Measurements from ENCODE around the gene FLRT2.

The FLRT2 gene

GRCh38 chr14:85601690-85602089 is 71.7 kb downstream of the FLRT2 start:
- DNase-seq, result no peak

- DNase-seq, result no peak
These were observed 72.4 kb downstream of the FLRT2 start for GRCh38 chr14:85602345-85602744.

GRCh38 chr14:85604021-85604420 is 74.1 kb downstream of the FLRT2 start:
- no peak for DNase-seq

- DNase-seq, result no peak
These were observed 74.8 kb downstream of the FLRT2 start for GRCh38 chr14:85604714-85605113.

GRCh38 chr14:85607651-85608081 is 77.7 kb downstream of the FLRT2 start:
- DNase-seq, result no peak

GRCh38 chr14:85613496-85613895 is 83.6 kb downstream of the FLRT2 start:
- no peak for DNase-seq

- no peak for DNase-seq
These were observed 86.5 kb downstream of the FLRT2 start for GRCh38 chr14:85616386-85616885.

GRCh38 chr14:85616886-85617285 is 86.9 kb downstream of the FLRT2 start:
- DNase-seq, result no peak

GRCh38 chr14:85617791-85618190 is 87.8 kb downstream of the FLRT2 start:
- no peak for DNase-seq

GRCh38 chr14:85618390-85618789 is 88.4 kb downstream of the FLRT2 start:
- no peak for DNase-seq

GRCh38 chr14:85618978-85619377 is 89.0 kb downstream of the FLRT2 start:
- DNase-seq, result no peak

GRCh38 chr14:85619851-85620250 is 89.9 kb downstream of the FLRT2 start:
- no peak for DNase-seq

GRCh38 chr14:85620947-85621346 is 91.0 kb downstream of the FLRT2 start:
- no peak for DNase-seq

- DNase-seq, result no peak
These were observed 92.2 kb downstream of the FLRT2 start for GRCh38 chr14:85622106-85622505.

- no peak for DNase-seq
These were observed 93.2 kb downstream of the FLRT2 start for GRCh38 chr14:85622986-85623685.

GRCh38 chr14:85625925-85626585 is 96.1 kb downstream of the FLRT2 start:
- no peak for DNase-seq

GRCh38 chr14:85634205-85634604 is 104.3 kb downstream of the FLRT2 start:
- DNase-seq, result no peak

- DNase-seq, result no peak
These were observed 114.3 kb downstream of the FLRT2 start for GRCh38 chr14:85644211-85644610.

- DNase-seq, result no peak
These were observed 123.1 kb downstream of the FLRT2 start for GRCh38 chr14:85653029-85653428.

- no peak for DNase-seq
These were observed 130.4 kb downstream of the FLRT2 start for GRCh38 chr14:85660243-85660922.

- DNase-seq, result no peak
These were observed 132.2 kb downstream of the FLRT2 start for GRCh38 chr14:85662096-85662495.

- no peak for DNase-seq
These were observed 133.3 kb downstream of the FLRT2 start for GRCh38 chr14:85663256-85663655.

GRCh38 chr14:85663667-85664066 is 133.7 kb downstream of the FLRT2 start:
- DNase-seq, result no peak

GRCh38 chr14:85675957-85676356 is 146.0 kb downstream of the FLRT2 start:
- DNase-seq, result no peak
